H9 (cell line): ENCODE data around the gene MID1. TPM values are rescaled to one million over a fixed set of nuclear protein-coding genes. Genes with fewer than 3 reads are reported as not detected.

Experiments used
- DNase-seq: peaks from one replicate; pipeline ENCODE4 v3.0.0-alpha.2; 2017
- H2AFZ ChIP-seq: one replicate; pipeline ENCODE4 v1.6.1; 2013; ENCODE audit warnings: mild to moderate bottlenecking, low read length, control low read depth, moderate library complexity
- H2AK5ac ChIP-seq: 2 replicates; pipeline ENCODE4 v1.6.1; 2013; ENCODE audit warnings: low read length, control low read depth, mixed read lengths; ENCODE audit not compliant: insufficient read length
- H2BK120ac ChIP-seq: one replicate; pipeline ENCODE4 v1.6.1; 2013; ENCODE audit warnings: low read depth, mild to moderate bottlenecking, low read length, control low read depth, inconsistent platforms; ENCODE audit not compliant: poor library complexity, severe bottlenecking
- H2BK12ac ChIP-seq: 2 replicates; pipeline ENCODE4 v1.6.1; 2013; ENCODE audit warnings: low read length, control low read depth, mixed read lengths, low read depth; ENCODE audit not compliant: insufficient read length
- H2BK15ac ChIP-seq: 2 replicates; pipeline ENCODE4 v1.6.1; 2013; ENCODE audit warnings: low read depth, low read length, control low read depth
- H2BK20ac ChIP-seq: one replicate; pipeline ENCODE4 v1.6.1; 2013; ENCODE audit warnings: low read depth, mild to moderate bottlenecking, low read length, control low read depth, inconsistent platforms; ENCODE audit not compliant: poor library complexity, severe bottlenecking
- H2BK5ac ChIP-seq: 2 replicates; pipeline ENCODE4 v1.6.1; 2013; ENCODE audit warnings: low read length, control low read depth, mixed read lengths; ENCODE audit not compliant: insufficient read length
- H3K14ac ChIP-seq: 2 replicates; pipeline ENCODE4 v1.6.1; 2013; ENCODE audit warnings: low read length, control low read depth; ENCODE audit not compliant: insufficient read depth
- H3K18ac ChIP-seq: 2 replicates; pipeline ENCODE4 v1.6.1; 2013; ENCODE audit warnings: low read depth, mild to moderate bottlenecking, mixed read lengths, low read length, control low read depth; ENCODE audit not compliant: insufficient read length
- H3K23ac ChIP-seq: 2 replicates; pipeline ENCODE4 v1.6.1; 2013; ENCODE audit warnings: low read length, control low read depth, mixed read lengths, low read depth; ENCODE audit not compliant: insufficient read length
- H3K23me2 ChIP-seq: 2 replicates; pipeline ENCODE4 v1.6.1; 2013; ENCODE audit warnings: low read depth, mild to moderate bottlenecking, mixed read lengths, low read length, control low read depth; ENCODE audit not compliant: insufficient read length, poor library complexity, severe bottlenecking
- H3K27ac ChIP-seq: 2 replicates; pipeline ENCODE4 v1.5.1; 2013; ENCODE audit warnings: low read length, control low read depth, mixed read lengths, low read depth; ENCODE audit not compliant: insufficient read length
- H3K27me3 ChIP-seq: 2 replicates; pipeline ENCODE4 v1.6.1; 2013; ENCODE audit warnings: low read length, control low read depth, inconsistent platforms; ENCODE audit not compliant: insufficient read depth
- H3K4ac ChIP-seq: 2 replicates; pipeline ENCODE4 v1.6.1; 2013; ENCODE audit warnings: low read depth, mild to moderate bottlenecking, control low read depth, inconsistent platforms, low read length, moderate library complexity
- H3K4me1 ChIP-seq: 2 replicates; pipeline ENCODE4 v1.6.1; 2013; ENCODE audit warnings: low read length, control low read depth, inconsistent platforms; ENCODE audit not compliant: insufficient read depth
- H3K4me2 ChIP-seq: 2 replicates; pipeline ENCODE4 v1.6.1; 2013; ENCODE audit warnings: low read length, control low read depth, mixed read lengths; ENCODE audit not compliant: insufficient read length, insufficient read depth
- H3K56ac ChIP-seq: 2 replicates; pipeline ENCODE4 v1.6.1; 2013; ENCODE audit warnings: low read depth, mild to moderate bottlenecking, mixed read lengths, low read length, control low read depth; ENCODE audit not compliant: insufficient read length
- H3K79me1 ChIP-seq: 2 replicates; pipeline ENCODE4 v1.6.1; 2013; ENCODE audit warnings: low read depth, mild to moderate bottlenecking, moderate library complexity, low read length, control low read depth, inconsistent platforms; ENCODE audit not compliant: insufficient read depth, poor library complexity, severe bottlenecking
- H3K79me2 ChIP-seq: 2 replicates; pipeline ENCODE4 v1.6.1; 2013; ENCODE audit warnings: low read length, control low read depth, inconsistent platforms; ENCODE audit not compliant: insufficient read depth
- H3K9ac ChIP-seq: 2 replicates; pipeline ENCODE4 v1.6.1; 2013; ENCODE audit warnings: low read length, control low read depth, mixed read lengths; ENCODE audit not compliant: insufficient read length; ENCODE audit errors: extremely low read depth
- H3K9me3 ChIP-seq: one replicate; pipeline ENCODE4 v1.6.1; 2013; ENCODE audit warnings: low read depth, low read length, inconsistent platforms; ENCODE audit not compliant: control insufficient read depth
- H3T11ph ChIP-seq: one replicate; pipeline ENCODE4 v1.6.1; 2013; ENCODE audit warnings: mild to moderate bottlenecking, low read length, control low read depth, inconsistent platforms
- H4K20me1 ChIP-seq: one replicate; pipeline ENCODE4 v1.6.1; 2013; ENCODE audit not compliant: control insufficient read depth, insufficient read length, insufficient read depth
- H4K5ac ChIP-seq: 2 replicates; pipeline ENCODE4 v1.6.1; 2013; ENCODE audit warnings: low read depth, mild to moderate bottlenecking, mixed read lengths, low read length, control low read depth; ENCODE audit not compliant: insufficient read length
- H4K8ac ChIP-seq: replicated peaks from 2 replicates; pipeline ENCODE4 v1.6.1; 2013; ENCODE audit warnings: low read length, control low read depth, mixed read lengths, low read depth; ENCODE audit not compliant: insufficient read length
- H4K91ac ChIP-seq: 2 replicates; pipeline ENCODE4 v1.6.1; 2013; ENCODE audit warnings: low read depth, mild to moderate bottlenecking, moderate library complexity, mixed read lengths, low read length, control low read depth; ENCODE audit not compliant: insufficient read length
- H3K27ac Mint-ChIP-seq, 3 experiments: 2 replicates in 2 of 3; 3 replicates in 1 of 3; pipeline ENCODE4 v1.8.0; 2020 to 2021; ENCODE audit warnings: mixed read lengths in 3 of 3, mild to moderate bottlenecking in 1 of 3, moderate library complexity in 1 of 3
- H3K27me3 Mint-ChIP-seq: 2 replicates; pipeline ENCODE4 v1.8.0; 2021; ENCODE audit warnings: low read depth, mild to moderate bottlenecking, moderate library complexity, mixed read lengths
- H3K36me3 Mint-ChIP-seq, 3 experiments: 2 replicates in 2 of 3; 3 replicates in 1 of 3; pipeline ENCODE4 v1.8.0; 2020 to 2021; ENCODE audit warnings: low read depth in 3 of 3, mixed read lengths in 3 of 3; ENCODE audit not compliant: insufficient read depth in 1 of 3
- H3K4me1 Mint-ChIP-seq, 2 experiments: 2 replicates each; pipeline ENCODE4 v1.8.0; 2020; ENCODE audit warnings: mixed read lengths in 2 of 2
- H3K4me3 Mint-ChIP-seq, 2 experiments: 2 replicates in 1 of 2; 3 replicates in 1 of 2; pipeline ENCODE4 v1.8.0; 2020 to 2021; ENCODE audit warnings: mild to moderate bottlenecking in 2 of 2, mixed read lengths in 2 of 2, moderate library complexity in 1 of 2
- H3K9me3 Mint-ChIP-seq, 2 experiments: 2 replicates in 1 of 2; 3 replicates in 1 of 2; pipeline ENCODE4 v1.8.0; 2020; ENCODE audit warnings: mild to moderate bottlenecking in 2 of 2, mixed read lengths in 2 of 2, moderate library complexity in 1 of 2
- CTCF ChIP-seq: fragments of 200-600 bp; sonication (generic); conservative IDR thresholded peaks from 3 replicates; pipeline ENCODE4 v1.8.0; 2021; ENCODE audit warnings: antibody characterized with exemption, mild to moderate bottlenecking
- WGBS: extraction: QIAGEN DNeasy Blood & Tissue Kit; methylation state at CpG from one replicate; pipeline ENCODE4 v1.1.7; 2013; ENCODE audit warnings: missing lambda C conversion rate, low lambda C conversion rate, mixed read lengths; ENCODE audit not compliant: insufficient read length; ENCODE audit errors: extremely low coverage; 5-methylcytosine and 5-hydroxymethylcytosine counted together
- total RNA-seq: library from RNA; stranded (reverse); gene quantifications from 2 replicates; pipeline ENCODE4 v1.2.1, GENCODE V29; 2021

The MID1 gene
- total RNA-seq, 1 experiment from 2014 or later, result 32.9 TPM

- no peaks in the 10 kb centered on the region for H3K9me3 ChIP-seq
- peaks cover 2% of the 10 kb centered on the region; the same call in 1 of the 2 replicates for H3K4me1 ChIP-seq
- H3K23me2 ChIP-seq, result no peaks in the 10 kb centered on the region
- TF ChIP-seq CTCF, result no peak
- H3K4ac ChIP-seq, result no peak overlapping the region
- no peak overlapping the region for H4K91ac ChIP-seq
- no peak overlapping the region for H2BK20ac ChIP-seq
- Mint-ChIP-seq H3K27me3 (no peaks in the 10 kb centered on the region; the same call in 1 of the 2 replicates), H3K9me3 (peaks cover 40 to 56% of the 10 kb centered on the region in 2 experiments), H3K4me1 (peaks cover 12 to 22% of the 10 kb centered on the region in 2 experiments), H3K36me3 (no peaks in the 10 kb centered on the region), H3K4me3 (no peak overlapping the region; a peak in 1 of 5 replicates), H3K27ac (no peak overlapping the region)
- no peak overlapping the region for H2AFZ ChIP-seq
- no peak overlapping the region for H2AK5ac ChIP-seq
- no peak overlapping the region for H3K4me2 ChIP-seq
- H3K27me3 ChIP-seq, result no peaks in the 10 kb centered on the region
- H2BK5ac ChIP-seq, result no peak overlapping the region
- H3K27ac ChIP-seq, result no peak overlapping the region
- no peak overlapping the region for H3K18ac ChIP-seq
- H3K79me1 ChIP-seq, result no peaks in the 10 kb centered on the region
- H3K23ac ChIP-seq, result no peak overlapping the region
- H2BK12ac ChIP-seq, result no peak overlapping the region
- no peak for DNase-seq
- H3K14ac ChIP-seq, result no peak overlapping the region
- H3T11ph ChIP-seq, result no peak overlapping the region
- H2BK120ac ChIP-seq, result no peak overlapping the region
- H3K79me2 ChIP-seq, result no peaks in the 10 kb centered on the region
- H4K8ac ChIP-seq, result no peak overlapping the region
- WGBS, result no CpG with 5 or more reads among the region's 3 CpGs
- H2BK15ac ChIP-seq, result no peak overlapping the region
- no peak overlapping the region for H3K9ac ChIP-seq
- H4K5ac ChIP-seq, result no peak overlapping the region
- H3K56ac ChIP-seq, result no peak overlapping the region
- no peaks in the 10 kb centered on the region for H4K20me1 ChIP-seq
Measured at GRCh38 chrX:10654960-10655359, 34.6 kb upstream of the MID1 start.
